Measurements from ENCODE around the gene ANKRD34A.

DNA sequence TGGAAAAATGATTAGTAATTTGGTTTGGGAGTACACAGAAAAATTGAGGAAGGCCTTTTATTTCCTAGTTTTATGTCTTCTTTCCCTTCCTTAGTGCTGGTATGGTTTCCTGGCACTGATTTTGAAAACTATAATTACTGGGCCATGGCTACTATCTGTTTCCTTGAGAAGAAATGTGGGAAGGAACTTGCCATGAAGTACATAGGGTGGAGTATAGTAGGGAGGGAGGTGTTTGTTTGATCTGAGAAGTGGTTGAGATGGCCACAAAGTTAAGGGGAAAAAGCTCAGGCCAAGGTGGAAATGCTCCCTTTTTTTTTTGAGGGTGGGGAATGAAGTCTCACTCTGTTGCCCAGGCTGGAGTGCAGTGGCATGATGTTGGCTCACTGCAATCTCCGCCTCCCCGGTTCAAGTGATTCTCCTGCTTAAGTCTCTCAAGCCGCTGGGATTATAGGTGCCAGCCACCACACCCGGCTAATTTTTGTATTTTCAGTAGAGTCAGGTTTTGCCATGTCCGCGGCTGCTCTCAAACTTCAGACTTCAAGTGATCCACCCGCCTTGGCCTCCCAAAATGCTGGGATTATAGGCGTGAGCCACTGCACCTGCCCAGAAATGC, 45.9 kb upstream of the ANKRD34A start:
- no peak for TF ChIP-seq CTCF (conservative IDR thresholded peaks at IDR 0.05; ENCODE audit: low read depth in 2 of 2)
- no peak for TF ChIP-seq REST (IDR thresholded peaks at IDR 0.05; ENCODE audit: unreplicated experiment)
- no peak for TF ChIP-seq POLR2AphosphoS5 (IDR thresholded peaks at IDR 0.05; ENCODE audit: low read depth)
- no peak for TF ChIP-seq EZH2 (IDR thresholded peaks at IDR 0.05; ENCODE audit: low read depth, unreplicated experiment)
- no peak for TF ChIP-seq EZH2phosphoT487 (IDR thresholded peaks at IDR 0.05; ENCODE audit: unreplicated experiment)
- TF ChIP-seq CREB1 (CRISPR knock-in tag; IDR thresholded peaks at IDR 0.05; ENCODE audit: low read depth), result no peak
- TF ChIP-seq ZNF114 (CRISPR knock-in tag; IDR thresholded peaks at IDR 0.05), result no peak
- no peak for TF ChIP-seq NANOG (IDR thresholded peaks at IDR 0.05; ENCODE audit: borderline replicate concordance)
- no peak for TF ChIP-seq JUNB (IDR thresholded peaks at IDR 0.05; ENCODE audit: unreplicated experiment)
- no peak for TF ChIP-seq ZNF331 (CRISPR knock-in tag; IDR thresholded peaks at IDR 0.05; ENCODE audit: low read depth)
